SW480 (cell line): ENCODE results near the gene LPIN1.
"Not testable (repeated sequence)": the region's sequence is repeated elsewhere in the genome, so short reads cannot be mapped to it uniquely, and the experiment has no call there.

Source experiments
- DNase-seq: peaks from one replicate; pipeline ENCODE4 v3.0.0-alpha.2; 2016; ENCODE audit warnings: low spot score

The LPIN1 gene

DNA sequence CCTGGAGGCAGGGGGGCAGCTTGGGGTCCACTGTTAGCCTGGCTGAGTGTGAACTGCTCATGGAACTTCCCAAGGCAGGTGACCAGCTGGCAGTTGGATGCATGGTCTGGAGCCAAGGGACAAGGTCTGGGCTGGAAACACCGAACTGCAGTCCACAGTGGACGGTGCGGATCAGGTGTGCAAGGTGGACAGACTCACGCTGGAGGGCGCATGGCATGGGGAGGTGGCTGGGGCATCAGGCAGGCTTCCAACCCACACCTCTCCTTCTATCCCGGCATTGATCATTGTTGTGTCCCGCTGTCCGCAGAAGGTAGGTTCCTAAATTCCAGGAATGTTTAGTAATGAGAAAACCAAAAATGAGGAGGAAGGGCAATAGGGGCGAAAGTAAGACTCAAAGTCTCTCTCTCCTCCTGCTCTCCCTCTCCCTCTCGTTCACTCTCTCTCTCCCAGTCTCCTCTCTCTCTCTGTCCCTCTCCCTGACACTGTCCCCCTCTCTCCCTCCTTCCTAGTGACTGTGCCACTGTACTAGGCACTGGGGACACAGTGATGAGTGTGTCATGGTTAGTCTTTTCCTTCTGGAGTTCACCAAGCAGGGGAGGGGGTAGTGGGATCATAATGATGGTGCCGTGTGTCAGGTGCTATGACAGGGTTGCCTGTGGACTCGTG, 30.3 kb upstream of the LPIN1 start:
- no peak for DNase-seq

DNA sequence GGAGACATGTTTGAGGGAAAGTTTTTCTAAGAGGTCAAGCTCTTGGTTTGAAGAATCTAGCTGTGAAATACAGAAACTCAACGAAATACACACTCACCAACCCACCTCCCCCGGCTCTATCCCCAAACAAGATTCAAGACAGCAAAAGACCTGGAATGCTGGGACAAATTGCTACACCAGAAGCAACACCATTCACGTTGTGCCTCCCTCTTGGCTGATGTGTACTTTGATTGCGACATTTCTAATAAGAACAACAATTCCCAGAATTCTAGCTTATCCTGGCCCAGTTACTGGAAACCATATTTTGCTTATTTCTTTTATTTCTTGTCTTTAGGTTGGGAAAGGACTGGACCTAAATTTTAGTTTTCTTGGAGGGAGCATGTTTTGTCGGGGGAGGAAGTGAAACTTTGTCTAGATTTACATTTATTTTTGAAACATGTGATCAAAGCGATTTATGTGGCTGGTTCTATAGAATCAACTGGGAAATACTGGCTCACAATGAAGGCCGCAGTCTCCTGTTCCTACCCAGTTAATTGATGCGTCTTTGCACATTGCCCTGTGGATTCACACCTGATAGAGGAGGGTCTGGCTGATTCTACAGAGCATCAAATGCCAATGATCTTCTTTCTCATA, 29.6 kb upstream of the LPIN1 start:
- no peak for DNase-seq

DNA sequence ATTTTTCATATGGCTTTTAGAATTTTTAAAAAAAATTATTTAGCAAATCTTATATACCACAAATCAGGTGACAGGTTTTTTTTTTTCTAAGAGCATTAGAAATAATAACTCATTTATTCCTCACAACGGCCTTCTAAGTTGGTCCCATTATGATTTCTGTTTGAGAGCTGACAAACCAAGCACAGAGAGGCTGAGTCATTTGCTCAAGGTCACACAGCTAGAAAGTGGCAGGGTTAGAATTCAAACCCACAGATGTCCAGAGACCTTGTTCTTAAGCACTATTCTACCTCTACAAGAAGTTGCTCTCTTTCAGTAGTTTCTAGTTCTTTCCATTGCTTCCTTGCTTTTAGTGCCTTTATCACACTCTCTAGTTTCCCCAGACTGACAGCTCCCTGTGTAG, 28.8 kb upstream of the LPIN1 start:
- no peak for DNase-seq

DNA sequence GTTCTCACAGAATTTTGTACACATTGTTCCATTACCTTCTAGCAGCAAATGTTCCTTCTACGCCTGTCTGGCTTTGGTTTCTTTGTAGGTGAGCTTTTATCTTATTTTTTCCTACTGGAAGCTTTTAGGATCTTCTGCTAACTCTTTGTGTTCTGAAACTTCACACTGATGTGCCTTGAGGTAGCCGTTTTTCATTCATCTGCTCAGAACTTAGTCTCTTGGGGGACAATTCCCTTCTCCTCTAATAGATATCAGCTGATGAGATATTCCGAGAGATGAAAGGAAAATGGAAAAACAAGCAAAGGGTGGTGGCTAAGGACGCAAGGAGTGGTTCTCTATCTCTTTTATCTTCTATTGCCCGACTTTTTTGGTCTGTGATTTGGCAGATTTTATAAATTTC, 27.8 kb upstream of the LPIN1 start:
- DNase-seq: no peak

DNA sequence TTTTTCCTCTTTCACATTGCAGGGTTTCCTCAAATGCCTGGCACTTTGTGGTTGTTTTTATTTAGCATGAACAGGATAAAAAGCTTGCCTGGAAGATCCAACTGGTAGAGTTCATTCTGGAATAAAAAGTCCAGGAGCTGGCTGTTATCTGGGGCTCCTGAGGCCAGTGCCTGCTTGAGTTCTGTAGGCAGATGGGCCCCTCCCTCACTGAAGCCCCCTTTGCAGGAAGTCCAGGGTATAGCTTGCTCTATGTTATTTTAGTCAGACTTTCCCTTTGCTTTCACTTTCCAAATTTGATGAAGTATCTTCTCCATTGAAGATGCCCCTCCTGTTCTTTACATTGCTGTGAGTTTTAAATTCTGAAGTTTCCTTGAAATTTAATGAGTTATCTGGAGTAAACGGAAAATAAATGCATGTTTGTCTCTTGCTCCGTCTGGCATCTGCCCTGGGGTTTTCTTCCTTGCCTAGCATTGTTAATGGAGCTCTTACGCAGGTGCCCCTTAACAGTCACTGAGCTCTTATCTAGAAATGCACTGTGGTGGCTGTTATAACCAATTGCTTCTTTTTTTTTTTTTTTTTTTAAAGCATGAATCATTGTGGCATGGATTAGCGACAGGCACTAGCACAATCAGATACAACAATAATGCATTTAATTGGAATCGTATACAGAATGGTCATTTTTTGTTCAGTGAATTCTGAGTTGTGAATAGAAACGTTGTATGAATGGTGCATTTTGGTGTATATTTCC, 27.0 kb upstream of the LPIN1 start:
- DNase-seq: no peak

DNA sequence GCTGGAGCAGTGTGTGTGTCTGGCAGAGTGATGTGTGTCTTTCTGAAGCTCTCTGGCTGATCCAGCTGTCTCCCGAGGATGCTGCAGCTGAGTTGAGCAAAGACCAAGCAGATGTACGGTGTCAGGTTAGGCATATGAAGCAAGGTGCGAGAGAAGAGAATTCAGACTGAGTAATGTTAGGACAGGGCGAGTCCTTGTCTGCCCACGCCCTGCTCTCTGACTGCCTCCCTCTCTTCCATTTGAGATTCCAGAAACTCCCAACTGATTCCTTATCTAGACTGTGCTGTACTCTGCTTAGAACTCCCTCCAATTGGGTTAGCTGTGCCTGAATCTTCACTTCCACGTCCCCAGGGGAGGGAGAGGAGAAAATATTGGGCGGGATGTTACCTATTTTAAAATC, 25.7 kb upstream of the LPIN1 start:
- DNase-seq: no peak

DNA sequence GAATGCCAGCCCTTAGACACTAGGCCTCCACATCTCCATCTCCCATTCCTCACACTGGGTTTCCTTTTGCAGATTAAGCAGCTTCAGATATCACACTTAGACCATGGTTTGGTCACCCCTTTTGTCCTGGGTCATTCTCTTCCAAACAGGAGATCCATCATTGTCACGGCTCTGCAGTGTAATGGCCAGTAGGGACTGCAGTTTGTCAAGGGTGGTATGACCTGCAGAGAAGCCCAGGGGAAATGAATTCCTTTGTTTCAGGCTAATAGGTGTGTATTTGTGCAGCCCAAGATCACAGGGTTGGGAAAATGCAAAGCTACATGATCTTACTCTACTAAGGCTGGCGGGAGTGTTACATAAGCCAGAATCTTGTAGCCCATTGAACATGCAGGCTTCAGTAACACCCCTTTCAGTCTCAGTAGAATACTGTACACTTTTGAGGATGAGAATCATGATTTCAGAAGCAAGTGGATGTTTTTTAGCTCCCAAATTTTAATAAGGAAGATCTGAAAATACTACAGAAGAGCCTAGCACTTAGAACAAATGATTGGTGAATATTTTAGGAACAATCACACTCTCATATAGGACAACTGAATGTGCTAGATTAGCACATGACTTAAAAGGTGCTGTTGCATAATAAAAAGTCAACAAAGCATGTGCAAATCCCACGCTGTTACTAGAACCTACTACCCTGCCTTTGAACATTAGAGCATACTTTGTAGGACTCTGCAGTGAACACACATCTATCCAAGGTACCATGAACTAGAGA, 24.0 kb upstream of the LPIN1 start:
- DNase-seq: no peak

DNA sequence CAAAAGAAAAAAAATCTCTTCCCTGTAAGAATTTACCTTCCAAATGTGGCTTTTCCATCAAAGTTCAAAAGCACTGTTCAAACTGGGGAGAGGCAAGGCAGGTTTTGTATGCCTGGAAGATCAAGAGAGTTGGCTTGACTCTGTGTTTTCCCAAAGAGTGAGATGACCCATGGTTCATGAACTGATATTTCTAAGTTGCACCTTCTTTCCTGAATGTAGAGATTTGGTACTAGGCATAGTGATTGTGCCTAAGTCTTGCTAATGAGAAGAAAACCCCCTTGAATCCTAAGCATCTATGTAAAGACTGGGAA, 23.4 kb upstream of the LPIN1 start:
- no peak for DNase-seq

DNA sequence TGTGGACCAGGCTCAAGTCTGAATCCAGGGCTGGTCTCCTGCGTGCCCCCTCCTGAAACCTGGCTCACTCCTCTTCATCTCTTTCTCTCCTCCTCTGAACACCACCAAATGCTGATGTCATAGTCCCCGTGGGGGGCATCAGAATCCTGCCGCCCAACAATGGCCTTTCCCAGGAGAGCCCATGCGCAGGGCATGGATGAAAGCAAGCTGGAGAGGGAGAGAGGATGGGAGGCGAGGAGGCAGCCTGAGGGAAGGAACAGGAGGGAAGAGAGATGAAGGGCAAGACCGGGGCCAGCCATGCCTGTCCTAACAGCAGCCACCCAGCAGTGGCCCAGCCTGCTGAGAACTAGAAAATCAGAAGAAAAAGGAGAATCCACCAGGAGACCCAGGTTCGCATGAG, 22.3 kb upstream of the LPIN1 start:
- no peak for DNase-seq

DNA sequence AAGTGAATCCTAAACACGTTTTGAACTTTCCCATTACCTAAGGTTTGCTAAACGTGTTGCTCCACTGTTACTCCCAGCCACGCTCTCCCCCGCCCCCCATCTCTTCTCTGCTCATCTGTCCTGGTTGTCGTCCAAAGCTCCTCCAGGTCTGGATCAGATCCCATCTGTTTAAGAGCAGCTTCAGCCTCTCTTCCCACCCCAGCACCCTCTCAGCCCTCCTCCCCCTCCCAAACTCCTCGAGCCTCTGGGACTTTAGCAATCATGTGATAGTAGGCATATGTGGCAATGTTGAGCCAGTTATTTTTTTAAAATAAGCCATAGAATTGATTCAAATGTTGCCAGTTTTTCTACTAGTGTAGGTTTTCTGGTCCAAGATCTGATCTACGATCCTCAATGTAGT, 20.0 kb upstream of the LPIN1 start:
- no peak for DNase-seq

DNA sequence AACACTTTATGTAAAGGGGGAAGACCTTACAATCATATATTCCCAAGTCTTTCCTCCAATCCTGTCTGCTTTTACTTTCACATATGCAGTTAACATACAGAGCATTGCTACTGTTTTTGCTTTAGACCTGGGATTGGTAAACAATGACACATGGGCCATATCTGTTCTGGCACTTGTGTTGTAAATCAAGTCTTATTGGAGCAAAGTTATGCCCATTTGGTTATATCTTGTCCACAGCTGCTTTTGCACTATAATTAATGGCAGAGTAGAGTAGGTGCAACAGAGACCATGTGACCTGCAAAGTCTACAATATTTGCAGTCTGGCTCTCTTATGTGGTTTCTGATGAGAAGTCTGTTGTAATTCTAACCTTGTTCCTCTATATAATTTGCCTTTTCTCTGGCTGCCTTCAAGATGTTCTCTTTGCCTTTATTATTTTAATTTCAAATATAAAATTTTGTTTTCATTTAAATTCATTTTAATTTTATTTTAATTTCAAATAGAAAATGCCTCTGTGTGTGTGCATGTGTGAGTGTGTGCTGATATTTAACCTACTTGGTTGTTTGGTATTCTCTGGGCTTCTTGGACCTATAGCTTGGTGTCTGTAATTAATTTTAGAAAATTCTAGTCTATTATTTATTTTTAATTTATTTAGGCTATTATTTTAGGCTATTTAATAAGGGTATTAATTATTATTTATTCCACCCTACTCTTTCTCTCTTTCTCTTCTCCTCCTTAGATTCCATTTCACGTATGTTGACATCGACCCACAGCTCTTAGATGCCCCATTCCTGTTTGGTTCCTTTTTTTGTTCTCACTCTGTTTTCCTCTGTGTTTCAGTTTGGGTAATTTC, 16.8 kb upstream of the LPIN1 start:
- no peak for DNase-seq

DNA sequence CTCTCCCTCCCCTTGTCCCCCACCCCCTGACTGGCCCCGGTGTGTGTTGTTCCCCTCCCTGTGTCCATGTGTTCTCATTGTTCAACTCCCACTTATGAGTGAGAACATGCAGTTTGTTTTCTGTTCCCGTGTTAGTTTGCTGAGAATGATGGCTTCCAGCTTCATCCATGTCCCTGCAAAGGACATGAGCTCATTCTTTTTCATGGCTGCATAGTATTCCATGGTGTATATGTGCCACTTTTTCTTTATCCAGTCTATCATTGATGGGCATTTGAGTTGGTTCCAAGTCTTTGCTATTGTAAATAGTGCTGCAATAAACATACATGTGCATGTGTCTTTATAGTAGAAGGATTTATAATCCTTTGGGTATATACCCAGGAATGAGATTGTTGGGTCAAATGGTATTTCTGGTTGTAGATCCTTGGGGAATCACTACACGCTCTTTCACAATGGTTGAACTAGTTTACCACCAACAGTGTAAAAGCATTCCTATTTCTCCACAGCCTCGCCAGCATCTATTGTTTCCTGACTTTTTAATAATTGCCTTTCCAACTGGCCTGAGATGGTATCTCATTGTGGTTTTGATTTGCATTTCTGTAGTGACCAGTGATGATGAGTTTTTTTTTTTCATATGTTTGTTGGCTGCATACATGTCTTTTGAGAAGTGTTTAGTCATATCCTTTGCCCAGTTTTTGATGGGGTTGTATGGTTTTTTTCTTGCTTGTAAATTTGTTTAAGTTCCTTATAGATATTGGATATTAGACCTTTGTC, 15.0 kb upstream of the LPIN1 start:
- not testable (repeated sequence) for DNase-seq

DNA sequence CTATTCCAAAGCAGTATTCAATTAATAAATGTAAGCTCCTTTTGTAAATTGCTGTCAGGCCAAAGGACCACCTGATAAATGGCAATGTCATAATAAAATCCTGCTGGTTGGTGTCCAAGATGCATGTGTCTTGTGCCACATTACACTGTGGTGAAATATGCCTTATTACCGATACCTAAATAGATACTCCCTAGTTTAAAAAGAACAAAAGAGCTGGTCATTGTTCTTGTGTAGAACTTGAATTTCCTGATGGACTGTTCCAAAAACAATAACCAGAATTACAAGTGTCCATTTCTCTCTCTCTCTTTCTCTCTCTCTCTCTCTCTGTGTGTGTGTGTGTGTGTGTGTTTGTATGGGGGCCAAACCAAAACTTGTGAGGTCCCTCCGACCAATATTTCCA, 13.8 kb upstream of the LPIN1 start:
- DNase-seq: no peak

DNA sequence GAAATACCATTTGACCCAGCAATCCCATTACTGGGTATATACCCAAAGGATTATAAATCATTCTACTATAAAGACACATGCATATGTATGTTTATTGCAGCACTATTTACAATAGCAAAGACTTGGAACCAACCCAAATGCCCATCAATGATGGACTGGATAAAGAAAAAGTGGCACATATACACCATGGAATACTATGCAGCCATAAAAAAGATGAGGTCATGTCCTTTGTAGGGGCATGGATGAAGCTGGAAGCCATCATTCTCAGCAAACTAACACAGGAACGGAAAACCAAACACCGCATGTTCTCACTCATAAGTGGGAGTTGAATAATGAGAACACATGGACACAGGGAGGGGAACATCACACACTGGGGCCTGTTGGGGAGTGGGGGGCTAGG, 8.6 kb upstream of the LPIN1 start:
- DNase-seq: not testable (repeated sequence)

DNA sequence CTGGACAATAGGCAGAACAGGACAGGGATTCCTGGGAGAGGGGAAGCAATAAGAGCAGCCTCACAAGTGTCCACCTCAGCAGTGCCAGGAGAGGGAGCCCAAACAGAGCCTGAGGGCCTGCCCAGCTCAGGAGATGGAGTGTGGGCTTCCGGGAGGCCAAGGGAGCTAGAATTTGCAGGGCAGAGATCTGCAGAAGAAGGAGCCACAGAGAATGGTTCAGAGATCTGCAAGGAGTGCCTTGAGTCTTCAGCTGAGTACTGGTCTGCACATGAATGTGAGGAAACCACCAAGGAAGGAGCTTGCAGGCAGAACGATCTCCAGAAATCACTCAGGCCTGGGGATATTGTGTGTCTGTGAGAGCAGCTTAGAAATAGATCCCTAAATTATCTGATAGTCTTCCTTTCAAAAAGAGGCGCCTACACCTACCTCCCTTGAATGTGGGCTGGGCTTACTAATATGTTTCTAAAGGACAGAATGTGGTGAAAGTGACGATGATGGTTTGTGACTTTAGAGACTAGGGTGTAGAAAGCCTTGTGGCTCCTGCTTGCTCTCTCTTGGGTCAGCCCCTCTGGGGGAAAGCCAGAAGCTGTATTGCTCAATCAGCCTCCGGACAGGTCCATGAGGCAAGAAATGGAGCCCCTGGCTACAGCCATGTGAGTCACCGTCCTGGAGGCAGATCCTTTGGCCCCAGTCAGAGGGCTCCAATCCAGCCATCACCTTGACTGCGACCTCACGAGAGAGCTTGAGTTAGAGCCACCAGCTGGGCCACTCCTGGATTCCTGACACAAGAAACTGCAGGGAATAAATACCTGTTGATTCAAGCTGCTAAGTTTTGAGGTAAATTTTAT, 7.6 kb upstream of the LPIN1 start:
- peak; percentile 46 for DNase-seq

DNA sequence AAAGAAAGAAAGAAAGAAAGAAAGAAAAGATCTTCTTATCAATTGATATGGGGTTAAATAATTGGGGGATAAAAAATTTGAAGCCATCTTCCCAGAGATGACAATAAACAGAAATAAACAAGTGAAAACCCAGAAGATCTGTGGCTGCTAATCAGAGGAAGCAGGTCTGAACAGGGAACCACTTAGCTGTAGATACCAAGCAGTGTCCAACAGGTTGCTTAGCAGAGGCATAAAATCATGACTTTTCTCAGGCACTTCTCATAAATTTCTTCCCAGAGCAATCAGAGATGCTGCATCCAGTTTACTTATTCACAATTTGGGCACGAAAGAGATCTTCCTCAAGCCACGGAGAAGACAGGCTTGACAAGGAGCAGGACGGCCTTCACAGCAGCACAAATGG, 5.7 kb upstream of the LPIN1 start:
- DNase-seq: no peak

DNA sequence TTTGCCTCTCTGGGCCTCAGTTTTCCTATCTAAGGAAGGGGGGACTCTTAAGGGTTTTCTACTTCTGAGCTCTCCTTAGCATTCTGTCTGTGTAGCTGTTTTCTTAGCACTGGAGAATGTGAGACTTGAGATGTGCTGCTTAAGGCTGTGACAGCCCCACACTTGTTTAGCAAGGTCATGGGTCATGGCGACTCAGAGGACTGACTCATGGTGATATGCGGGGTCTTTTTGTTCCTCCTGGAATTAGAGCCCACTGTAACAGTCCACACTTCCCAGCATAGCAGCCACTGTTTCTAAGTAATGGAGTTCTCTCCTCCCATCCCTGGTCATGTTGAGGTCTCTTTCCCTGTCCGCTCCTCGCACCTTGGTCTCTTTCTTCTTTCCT, 4.1 kb upstream of the LPIN1 start:
- no peak for DNase-seq

DNA sequence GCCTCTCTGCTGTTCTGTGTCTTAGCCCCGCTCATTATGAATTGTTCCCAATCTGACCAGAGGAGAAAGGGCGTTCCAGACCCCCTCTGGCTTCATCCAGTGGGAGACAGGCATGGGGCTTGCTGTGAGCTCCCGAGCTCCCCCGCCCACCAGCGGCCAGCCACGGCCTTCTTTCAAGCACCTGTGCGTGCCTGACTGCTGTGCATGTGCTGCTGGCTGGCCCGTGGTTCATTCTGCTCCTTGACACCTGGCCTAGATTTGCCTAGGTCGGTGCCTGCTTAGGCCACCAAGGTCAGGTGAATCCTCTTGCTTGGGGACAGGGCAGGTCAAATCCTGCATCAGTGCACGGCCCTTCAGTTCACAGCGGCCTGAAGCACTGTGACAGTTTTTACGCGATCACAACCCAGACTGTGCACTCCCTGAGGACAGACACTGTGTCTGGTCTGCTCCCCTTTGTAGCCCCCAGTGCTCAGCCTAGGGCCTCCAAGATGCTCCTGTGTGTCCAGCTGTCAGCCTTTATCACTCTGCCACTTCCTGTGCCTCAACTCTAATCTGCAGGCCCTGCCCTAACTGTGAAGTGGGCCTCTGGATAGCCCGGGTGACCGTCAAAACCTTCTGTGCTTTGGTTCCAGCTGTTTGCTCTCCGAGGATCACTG, 3.6 kb upstream of the LPIN1 start:
- no peak for DNase-seq

DNA sequence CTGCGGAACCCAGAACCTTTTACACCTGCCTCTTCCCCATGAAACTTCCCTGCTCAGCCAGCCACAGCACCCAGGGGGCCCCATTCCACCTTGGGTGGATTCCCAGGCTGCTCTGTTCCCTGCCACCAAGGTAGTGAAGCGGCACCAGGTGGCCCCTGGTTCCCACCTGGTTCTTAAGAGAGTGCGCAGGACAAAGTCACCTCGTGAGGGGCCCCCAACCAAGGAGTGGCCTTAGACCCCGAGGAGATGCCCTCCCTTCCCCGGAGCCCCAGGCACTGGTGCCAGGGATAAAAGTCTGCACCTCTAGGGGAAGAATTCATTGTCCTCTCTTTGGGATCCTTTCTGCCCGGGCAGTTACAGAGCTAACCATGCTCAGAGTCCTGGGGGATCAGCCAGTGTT, 3.1 kb upstream of the LPIN1 start:
- no peak for DNase-seq
